ENCODE data around the gene DEPDC5. TPM values are rescaled to one million over a fixed set of nuclear protein-coding genes. Genes with fewer than 3 reads are reported as not detected.

Gene DEPDC5
- total and polyA plus RNA-seq, 9 of the 15 experiments (the other 6 are each of a cell fraction or from before 2014, with no cell fraction given), result 2.3 to 12.3 (median 10.7) TPM

GRCh38 chr22:31749636-31750364 lies 4.0 kb upstream of the DEPDC5 start, which contains the start of gene PRR14L (continued):
- no peak for TF ChIP-seq ZNF318 (IDR thresholded peaks at IDR 0.05; ENCODE audit: borderline replicate concordance in 1 of 2, low read depth in 1 of 2)
- no peak for TF ChIP-seq YBX1 (IDR thresholded peaks at IDR 0.05)
- TF ChIP-seq ZNF695 (CRISPR knock-in tag; IDR thresholded peaks at IDR 0.05), result no peak
- no peak for TF ChIP-seq ZNF584 (CRISPR knock-in tag; IDR thresholded peaks at IDR 0.05; ENCODE audit: low read depth)
- TF ChIP-seq ELF1 (tag; IDR thresholded peaks at IDR 0.05), result peak; percentile 95
- no peak for TF ChIP-seq SNRNP70 (optimal IDR thresholded peaks at IDR 0.05; ENCODE audit: low read depth, low read length)
- TF ChIP-seq E2F8 (IDR thresholded peaks at IDR 0.05; ENCODE audit: low read depth, partially characterized antibody), result peak; percentile 68
- no peak for TF ChIP-seq CLOCK (CRISPR knock-in tag; IDR thresholded peaks at IDR 0.05; ENCODE audit: borderline replicate concordance)
- TF ChIP-seq ILK (tag; IDR thresholded peaks at IDR 0.05; ENCODE audit: borderline replicate concordance, low read depth), result no peak
- no peak for TF ChIP-seq ARID1B (IDR thresholded peaks at IDR 0.05)
- no peak for TF ChIP-seq ZBTB1 (CRISPR knock-in tag; IDR thresholded peaks at IDR 0.05; ENCODE audit: borderline replicate concordance, low read depth)
- no peak for TF ChIP-seq MCM7 (IDR thresholded peaks at IDR 0.05)
- TF ChIP-seq GTF2A2 (tag; IDR thresholded peaks at IDR 0.05), result no peak
- no peak for TF ChIP-seq SMC3 (conservative IDR thresholded peaks at IDR 0.05; ENCODE audit: insufficient read depth, low read depth, low read length)

Data from K562 (cell line).